ENCODE results near the gene AMD1. TPM values are rescaled to one million over a fixed set of nuclear protein-coding genes. Genes with fewer than 3 reads are reported as not detected.

The AMD1 gene
- total and polyA plus RNA-seq, 2 of the 8 experiments (the other 6 are each of a cell fraction or from before 2014, with no cell fraction given): 60.9 to 177 TPM

GRCh38 chr6:110833831-110834230 is 40.8 kb upstream of the AMD1 start:
- H3K27me3 ChIP-seq (replicated peaks in 1 of 4; ENCODE audit: control insufficient read depth in 3 of 4, extremely low read depth in 1 of 4, insufficient read depth in 3 of 4, low read length in 3 of 4): no peaks in the 10 kb centered on the region
- H4K20me1 ChIP-seq (replicated peaks in 1 of 2; ENCODE audit: control insufficient read depth in 1 of 2, insufficient read depth in 2 of 2, low read length in 2 of 2): no peaks in the 10 kb centered on the region
- H3K14ac ChIP-seq (ENCODE audit: insufficient read length): no peak overlapping the region
- no peak overlapping the region for H4K5ac ChIP-seq (ENCODE audit: insufficient read length, low read depth, low read length)
- H3K79me1 ChIP-seq (ENCODE audit: low read depth, low read length): no peaks in the 10 kb centered on the region
- no peak overlapping the region for H2BK15ac ChIP-seq (ENCODE audit: low read length)
- no peak overlapping the region for H2BK120ac ChIP-seq (replicated peaks; ENCODE audit: low read depth, low read length)
- H2AK5ac ChIP-seq (ENCODE audit: low read depth, low read length): no peak overlapping the region
- H3K4me3 ChIP-seq (ENCODE audit: extremely low read depth in 1 of 4, insufficient read depth in 2 of 4, low read depth in 3 of 4, low read length in 4 of 4): no peak overlapping the region
- H3K4me1 ChIP-seq (replicated peaks in 1 of 4; ENCODE audit: control insufficient read depth in 3 of 4, insufficient read depth in 4 of 4, low read length in 3 of 4): no peaks in the 10 kb centered on the region
- POLR2A ChIA-PET (ENCODE audit: partially characterized antibody): no interaction called here
- no peak overlapping the region for H3K27ac ChIP-seq (ENCODE audit: low read depth, low read length)
- H2AFZ ChIP-seq (ENCODE audit: low read length): no peak overlapping the region
- no peak overlapping the region for H3K4me2 ChIP-seq (ENCODE audit: insufficient read depth in 1 of 2, low read depth in 2 of 2, low read length in 2 of 2)
- H2BK12ac ChIP-seq (ENCODE audit: low read depth, low read length): no peak overlapping the region
- H3K9ac ChIP-seq (replicated peaks in 1 of 4; ENCODE audit: extremely low read depth in 1 of 4, low read depth in 3 of 4, low read length in 3 of 4): no peak overlapping the region
- H2BK5ac ChIP-seq (ENCODE audit: low read depth, low read length): no peak overlapping the region
- no peak overlapping the region for H3K23ac ChIP-seq (ENCODE audit: insufficient read length)
- no peaks in the 10 kb centered on the region for H3K79me2 ChIP-seq (ENCODE audit: control insufficient read depth in 1 of 2, insufficient read depth in 2 of 2, low read length in 2 of 2)
- no peak overlapping the region for H2BK20ac ChIP-seq (ENCODE audit: low read length)
- H3K18ac ChIP-seq (ENCODE audit: extremely low read depth, low read length): no peak overlapping the region
- TF ChIP-seq NRF1 (IDR thresholded peaks at IDR 0.05; ENCODE audit: low read depth, low read length) (no peak), ZNF274 (IDR thresholded peaks at IDR 0.05; ENCODE audit: borderline replicate concordance, extremely low read depth, low read length) (no peak), JUN (IDR thresholded peaks at IDR 0.05; ENCODE audit: low read depth, low read length) (no peak), GTF2F1 (IDR thresholded peaks at IDR 0.05; ENCODE audit: borderline replicate concordance, low read depth, low read length) (no peak)
- TF ChIP-seq, protein P1, sequence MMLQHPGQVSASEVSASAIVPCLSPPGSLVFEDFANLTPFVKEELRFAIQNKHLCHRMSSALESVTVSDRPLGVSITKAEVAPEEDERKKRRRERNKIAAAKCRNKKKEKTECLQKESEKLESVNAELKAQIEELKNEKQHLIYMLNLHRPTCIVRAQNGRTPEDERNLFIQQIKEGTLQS (IDR thresholded peaks at IDR 0.05; ENCODE audit: insufficient read depth, low read depth, low read length): no peak
- no peak overlapping the region for H4K91ac ChIP-seq (replicated peaks; ENCODE audit: insufficient read length, low read length)
- no peaks in the 10 kb centered on the region for H3K36me3 ChIP-seq (ENCODE audit: control insufficient read depth in 2 of 4, insufficient read depth in 4 of 4, low read length in 3 of 4)
- no peaks in the 10 kb centered on the region for H3K9me3 ChIP-seq (ENCODE audit: insufficient read depth in 2 of 2, low read depth in 1 of 2, low read length in 1 of 2)
- no peak for FAIRE-seq
- 88% methylated on average over 6 of the region's 6 CpGs; no CpG with 5 or more reads in 1 of the 2 experiments for WGBS, 2 experiments (ENCODE audit: extremely low coverage in 1 of 2, insufficient coverage in 1 of 2, insufficient read length in 1 of 2, insufficient replicate concordance in 2 of 2, low coverage in 1 of 2, low lambda C conversion rate in 2 of 2, missing lambda C conversion rate in 1 of 2)
- H3K23me2 ChIP-seq (ENCODE audit: low read depth, low read length): no peaks in the 10 kb centered on the region
- H3K56ac ChIP-seq (replicated peaks; ENCODE audit: insufficient read length, low read depth, low read length): no peak overlapping the region
- H4K8ac ChIP-seq (ENCODE audit: extremely low read depth, insufficient read depth, low read length): no peak overlapping the region
- CTCF ChIA-PET (ENCODE audit: partially characterized antibody): no interaction called here
- no peak overlapping the region for H3K4ac ChIP-seq (replicated peaks; ENCODE audit: insufficient read length, low read depth, low read length)
- no peak for DNase-seq (ENCODE audit: low read depth in 1 of 2, low spot score in 2 of 2)

All from H1 (cell line).